ENCODE measurements around the gene MAP4K4.
A peak's percentile ranks its signal among the peaks of the same experiment; 100 is the strongest.

The MAP4K4 gene

DNA sequence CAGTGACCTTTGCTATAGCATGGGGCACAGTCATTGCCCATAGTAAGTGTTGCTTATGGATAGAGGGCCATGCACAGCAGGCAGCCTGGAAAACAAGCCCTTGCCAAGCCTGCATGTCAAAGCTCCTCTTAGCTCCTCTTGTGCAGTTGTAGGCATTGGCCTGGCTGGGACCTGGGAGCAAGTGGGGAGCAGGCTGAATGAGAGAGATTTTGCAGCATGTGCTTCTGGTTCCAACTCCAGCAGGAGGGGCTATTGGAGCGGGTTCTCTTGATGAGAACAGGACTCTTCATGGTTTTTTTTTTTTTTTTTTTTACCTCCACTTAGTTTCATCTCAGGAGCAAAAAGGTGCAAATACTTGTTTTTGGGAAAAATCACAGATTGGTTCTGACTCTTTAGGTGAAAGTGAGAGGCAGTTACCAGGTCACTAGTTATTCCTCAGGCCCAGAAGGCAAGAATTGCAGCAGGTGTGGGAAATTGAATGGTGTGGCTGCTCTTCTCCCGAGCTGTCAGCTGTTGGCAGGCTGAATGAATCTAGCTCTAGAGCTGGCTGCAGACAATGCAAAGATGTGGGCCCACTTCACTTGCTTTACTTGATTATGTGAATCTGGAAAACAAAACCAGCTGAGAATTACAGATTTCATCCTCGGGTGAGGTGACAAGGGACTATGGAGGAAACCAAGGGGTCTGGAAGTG is 95.9 kb downstream of the MAP4K4 start:
- no peak for DNase-seq

DNA sequence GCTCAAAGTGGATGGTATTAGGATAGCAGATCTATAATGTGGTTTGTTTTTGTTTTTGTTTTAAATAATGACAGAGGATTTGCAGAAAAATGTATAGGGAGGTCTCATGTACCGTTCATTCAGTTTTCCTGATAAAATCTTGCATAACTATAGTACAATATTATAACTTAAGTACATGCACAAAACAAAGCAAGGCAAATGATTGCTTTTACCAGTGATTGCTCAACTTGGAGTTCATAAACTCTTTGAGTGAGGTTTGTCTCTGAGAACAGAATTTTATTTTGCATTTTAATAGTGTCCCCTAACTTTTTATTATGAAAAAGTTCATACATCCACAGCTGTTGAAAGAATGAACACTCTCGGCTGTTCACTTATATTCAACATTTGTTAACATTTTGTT is 96.6 kb downstream of the MAP4K4 start:
- DNase-seq = no peak

DNA sequence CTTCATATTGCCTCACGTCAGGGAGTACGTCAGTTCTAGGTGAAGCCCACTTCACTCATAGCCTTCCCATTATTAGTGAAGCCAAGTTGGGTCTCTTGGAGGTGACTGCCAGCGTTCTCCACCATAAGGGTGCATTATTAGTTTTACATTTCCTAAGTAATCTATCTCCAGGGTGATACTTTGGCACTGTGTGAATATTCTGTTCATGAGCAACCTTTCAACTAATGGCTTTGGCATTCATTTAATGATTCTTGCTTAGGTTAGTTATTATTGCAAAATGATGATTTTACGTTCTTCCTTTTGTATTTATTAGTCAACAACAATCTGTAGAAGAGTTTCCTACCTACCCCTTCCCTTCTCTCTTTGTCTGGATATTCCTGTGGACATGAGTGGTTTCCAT is 97.5 kb downstream of the MAP4K4 start:
- DNase-seq = no peak

DNA sequence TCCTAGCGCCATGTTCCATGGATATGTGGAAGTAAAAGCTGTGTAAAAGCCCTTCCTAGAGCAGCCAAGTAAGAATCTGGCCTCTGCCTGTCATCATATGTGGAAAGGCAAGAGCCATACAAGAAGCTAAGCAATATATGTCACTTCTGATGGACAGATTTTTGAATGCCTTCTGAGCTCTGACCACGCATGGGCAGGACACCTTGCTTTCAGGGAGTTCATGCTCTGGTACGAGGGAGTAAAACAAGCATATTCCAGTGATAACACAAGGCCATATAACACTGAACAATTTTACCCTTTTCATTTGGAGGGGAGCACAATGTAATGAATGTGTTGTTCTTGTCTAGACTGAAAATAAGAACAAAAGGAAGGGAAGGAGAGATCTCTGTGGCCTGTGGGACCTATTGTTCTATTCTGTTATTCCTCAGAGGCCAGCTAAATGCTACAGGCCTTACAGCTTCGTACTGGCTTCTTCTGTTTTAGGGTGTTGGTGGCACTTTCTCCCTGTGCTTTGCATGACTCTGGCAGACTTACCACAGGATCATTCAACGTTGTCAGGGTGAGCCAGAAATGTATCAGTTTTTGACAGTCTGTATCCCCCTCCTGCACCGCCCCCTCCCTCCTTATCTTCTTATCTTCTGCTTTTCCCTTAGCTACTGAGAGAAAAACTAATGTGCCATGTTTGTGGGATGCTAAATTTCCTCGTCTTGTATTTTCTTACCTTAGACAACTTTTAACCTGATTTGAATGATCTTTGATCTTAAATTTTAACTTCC is 99.5 kb downstream of the MAP4K4 start:
- DNase-seq = peak; percentile 72

DNA sequence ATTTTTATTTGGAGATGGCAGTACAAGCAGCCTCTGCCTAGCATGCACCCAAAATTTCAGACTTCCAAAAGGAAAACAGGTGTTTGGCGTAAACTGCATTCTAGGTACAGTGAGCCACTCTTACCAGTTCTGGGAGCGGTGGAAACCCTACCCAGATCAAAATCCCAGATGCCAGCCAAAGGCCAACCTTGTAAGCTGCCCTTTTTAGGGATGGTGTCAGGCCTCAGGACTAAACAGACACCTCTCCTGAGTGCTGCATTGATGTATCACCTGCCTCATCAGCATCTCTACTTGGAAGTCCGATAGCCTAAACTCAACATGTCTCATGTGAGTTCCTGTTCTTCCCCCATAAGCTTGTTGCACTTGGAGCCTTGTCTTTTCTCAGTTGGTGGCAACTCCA is 104.0 kb downstream of the MAP4K4 start:
- no peak for DNase-seq

DNA sequence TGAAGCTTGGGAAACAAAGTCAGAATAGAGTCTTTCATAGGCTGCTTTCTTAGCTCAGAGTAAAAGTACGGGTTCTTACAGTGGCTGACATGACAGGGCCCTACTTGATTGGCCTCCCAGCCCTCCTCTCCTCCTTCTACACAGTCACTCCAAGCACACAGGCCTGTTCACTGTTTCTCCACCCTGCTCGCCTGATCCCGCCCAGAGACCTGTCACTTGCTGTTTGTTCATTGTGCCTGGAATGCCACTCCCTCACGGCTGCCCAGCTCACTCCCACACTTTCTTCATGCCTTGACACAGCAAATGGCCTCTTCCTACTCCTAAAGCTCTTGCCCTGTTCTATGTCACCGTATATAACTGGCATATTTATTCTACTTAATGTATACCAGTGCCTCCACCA is 104.8 kb downstream of the MAP4K4 start:
- DNase-seq = no peak

DNA sequence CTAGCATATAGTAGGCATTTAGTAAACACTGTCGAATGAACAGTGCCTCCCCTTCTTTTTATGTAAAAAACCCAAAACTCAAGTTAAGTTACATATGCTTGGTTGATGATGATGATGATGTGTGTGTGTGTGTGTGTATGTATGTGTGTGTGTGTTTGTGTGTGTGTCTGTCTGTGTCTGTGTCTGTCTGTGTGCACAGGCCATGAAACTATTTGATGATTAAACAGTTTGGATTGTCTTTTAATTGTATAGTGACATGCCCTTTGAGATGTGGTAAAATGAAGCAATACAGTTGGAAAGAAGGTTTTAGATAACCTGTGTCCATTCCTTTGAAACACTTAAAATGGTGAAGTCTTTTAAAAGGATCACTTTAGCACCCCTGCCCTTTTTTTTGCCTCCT is 105.6 kb downstream of the MAP4K4 start:
- no peak for DNase-seq

DNA sequence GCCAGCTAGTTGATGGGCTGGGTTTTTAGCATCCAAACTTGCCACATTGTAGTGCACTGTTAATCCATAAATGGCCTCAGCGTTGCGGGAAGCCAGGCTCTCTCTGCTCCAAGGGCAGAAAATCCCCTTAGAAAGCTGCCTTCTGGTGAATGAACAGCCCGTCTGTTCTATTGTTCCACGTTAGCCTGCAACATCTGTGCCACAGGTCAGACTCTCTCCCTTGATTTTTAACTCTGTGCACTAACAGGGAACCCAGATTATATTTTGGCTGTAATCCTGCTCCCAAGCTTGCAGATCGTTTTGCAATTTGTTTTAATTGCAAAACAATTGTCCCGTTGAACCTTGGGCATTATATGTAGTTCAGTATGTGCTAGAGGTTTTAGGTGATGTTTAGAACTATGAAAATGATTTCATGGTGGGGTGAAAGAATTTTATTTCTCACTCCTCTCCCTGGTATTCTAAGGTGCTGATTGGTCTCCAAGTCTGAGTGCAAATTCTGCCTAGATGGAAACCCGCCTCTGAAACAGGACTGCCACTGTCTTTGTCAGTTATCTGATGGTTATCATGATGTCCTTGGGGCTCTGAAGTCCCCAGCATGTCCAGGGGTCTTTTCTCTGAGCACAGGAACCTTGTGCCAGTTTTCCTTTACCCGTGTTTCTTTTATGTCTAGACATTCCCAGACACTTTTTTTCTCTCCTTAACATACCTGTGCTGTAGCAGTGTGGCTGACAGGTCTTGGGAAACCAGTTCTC is 106.6 kb downstream of the MAP4K4 start:
- no peak for DNase-seq

DNA sequence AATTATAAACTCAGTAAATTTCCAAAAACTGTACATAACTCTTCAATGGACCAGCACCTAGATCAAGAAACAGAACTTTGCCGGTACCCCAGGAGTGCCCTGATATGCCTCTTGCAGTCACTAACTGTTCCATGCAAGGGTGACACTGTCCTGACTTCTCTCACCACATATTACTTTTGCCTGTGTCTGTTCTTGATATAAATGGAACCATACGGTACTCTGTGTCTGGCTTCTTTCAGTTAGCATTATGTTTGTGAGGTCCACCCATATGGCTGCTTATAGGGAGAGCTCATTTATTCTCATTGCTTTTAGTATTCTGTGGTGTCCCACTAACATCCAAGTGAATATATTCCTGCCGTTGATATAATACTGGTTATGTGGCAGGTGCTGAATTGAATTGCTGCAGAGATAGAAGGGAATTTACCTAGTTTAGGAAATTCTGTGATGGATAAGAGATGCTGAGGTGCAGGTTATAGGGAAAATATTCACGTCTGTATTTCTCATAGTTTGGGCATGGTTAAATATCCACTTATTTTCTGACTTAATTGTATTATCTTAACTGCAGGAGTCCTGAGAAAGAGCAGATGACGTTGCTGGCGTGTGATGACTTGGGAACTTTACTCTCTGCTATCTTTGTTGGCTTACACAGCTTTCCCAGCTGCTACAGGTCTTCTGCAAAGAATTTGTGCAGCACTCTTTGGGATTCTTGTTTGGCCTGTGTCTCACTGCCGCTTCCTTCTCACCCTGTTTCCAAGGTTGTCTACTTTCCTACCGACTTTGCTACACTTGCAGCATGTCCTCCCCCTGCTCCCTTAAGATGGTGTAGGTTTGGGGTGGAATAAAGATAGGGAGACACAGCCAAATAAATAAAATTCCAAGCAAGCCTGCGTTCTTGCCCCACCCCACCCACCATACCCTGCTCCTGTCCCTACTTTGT is 107.9 kb downstream of the MAP4K4 start:
- DNase-seq = no peak

DNA sequence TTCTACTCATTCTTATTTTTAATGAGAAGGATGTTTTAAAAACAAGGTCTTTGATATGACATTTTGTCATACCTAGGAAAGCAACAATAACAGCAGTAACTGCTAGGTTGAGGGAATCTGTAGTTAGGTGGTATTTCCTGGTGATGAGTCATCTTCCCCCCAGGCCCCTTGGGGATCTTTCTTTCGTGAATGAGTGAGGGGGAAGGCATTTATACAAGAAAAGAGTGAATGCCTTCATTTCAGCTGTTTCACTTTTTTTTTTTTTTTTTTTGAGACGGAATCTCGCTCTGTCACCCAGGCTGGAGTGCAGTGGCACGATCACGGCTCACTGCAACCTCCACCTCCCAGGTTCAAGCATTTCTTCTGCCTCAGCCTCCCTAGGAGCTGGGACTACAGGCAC is 108.6 kb downstream of the MAP4K4 start:
- DNase-seq = no peak

DNA sequence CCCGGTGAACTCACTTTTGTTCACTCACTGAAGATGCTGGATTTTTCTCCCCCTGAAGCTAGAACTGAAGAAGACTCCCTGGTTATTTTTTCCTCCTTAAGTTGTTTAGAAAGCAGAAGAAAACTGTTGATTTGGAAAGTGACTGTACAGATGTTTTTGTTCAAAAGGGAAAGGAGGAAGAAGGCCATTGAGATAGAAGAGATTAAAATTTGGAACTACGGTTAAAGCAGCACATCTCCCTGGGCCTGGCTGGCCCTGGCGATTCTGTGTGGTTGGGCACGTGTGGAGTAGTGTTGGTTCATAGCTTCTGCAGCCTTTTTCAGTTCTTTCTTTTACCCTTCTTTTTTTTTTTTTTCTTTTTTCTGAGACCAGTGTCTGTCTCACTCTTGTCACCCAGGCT is 109.2 kb downstream of the MAP4K4 start:
- DNase-seq = peak; percentile 79

DNA sequence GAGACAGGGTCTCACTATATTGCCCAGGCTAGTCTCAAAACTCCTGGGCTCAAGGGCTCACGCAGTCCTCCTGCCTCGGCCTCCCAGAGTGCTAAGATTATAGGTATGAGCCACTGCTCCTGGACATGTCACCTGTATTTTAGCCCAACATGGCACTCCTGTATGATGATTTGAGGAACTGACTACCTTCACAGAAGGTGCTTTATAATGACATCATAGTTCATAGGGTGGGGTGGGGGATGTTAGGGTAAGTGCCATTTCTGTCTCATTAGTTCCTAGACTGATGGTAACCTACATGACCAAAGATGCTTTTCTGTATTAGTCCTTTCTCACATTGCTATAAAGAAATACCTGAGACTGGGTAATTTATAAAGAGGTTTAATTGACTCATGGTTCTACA is 109.7 kb downstream of the MAP4K4 start:
- DNase-seq = no peak

DNA sequence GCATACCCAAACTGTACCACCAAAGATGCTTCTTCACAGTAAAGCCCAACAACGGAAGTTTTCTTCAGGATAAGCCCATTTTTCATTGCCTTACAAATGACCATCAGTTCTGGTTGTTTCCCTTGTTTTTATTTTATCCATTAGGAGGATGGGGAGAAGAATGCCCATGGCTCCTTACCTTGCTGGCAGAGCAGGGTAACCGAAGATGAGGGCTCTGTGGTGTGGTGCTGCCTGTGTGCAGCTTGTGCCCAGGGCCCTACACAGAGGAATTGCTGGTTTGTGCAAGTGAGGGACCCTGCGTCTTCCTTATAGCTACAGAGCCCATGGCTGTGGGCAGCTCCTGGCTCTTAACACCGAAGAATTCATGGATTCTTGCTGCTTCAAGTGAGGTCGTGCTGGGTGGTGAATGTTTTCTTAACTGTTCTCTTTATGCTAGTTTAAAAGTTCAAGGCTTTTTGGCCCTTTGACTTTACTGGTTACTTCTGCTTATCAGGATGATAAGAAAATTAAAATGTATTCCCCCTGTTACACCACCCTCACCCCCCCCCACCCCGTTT is 110.6 kb downstream of the MAP4K4 start:
- no peak for DNase-seq

DNA sequence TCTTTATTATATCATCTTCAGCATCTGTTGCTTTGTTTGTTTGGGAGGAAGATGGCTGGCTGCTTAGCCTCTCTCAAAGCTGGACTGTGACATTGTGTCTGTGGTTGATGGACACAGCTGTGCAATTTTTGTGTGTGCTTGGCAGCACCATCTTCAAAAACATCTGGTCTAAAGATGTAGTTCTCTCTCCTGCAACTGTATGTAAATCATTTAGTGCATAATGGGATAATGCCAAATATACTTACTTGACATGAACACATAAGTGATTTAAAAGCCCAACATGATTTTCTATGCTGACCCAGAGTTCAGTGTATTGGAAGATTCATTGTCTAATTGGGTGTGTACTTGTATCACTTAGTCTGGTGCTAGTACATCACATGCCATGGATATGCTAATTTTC is 112.2 kb downstream of the MAP4K4 start:
- DNase-seq = no peak

DNA sequence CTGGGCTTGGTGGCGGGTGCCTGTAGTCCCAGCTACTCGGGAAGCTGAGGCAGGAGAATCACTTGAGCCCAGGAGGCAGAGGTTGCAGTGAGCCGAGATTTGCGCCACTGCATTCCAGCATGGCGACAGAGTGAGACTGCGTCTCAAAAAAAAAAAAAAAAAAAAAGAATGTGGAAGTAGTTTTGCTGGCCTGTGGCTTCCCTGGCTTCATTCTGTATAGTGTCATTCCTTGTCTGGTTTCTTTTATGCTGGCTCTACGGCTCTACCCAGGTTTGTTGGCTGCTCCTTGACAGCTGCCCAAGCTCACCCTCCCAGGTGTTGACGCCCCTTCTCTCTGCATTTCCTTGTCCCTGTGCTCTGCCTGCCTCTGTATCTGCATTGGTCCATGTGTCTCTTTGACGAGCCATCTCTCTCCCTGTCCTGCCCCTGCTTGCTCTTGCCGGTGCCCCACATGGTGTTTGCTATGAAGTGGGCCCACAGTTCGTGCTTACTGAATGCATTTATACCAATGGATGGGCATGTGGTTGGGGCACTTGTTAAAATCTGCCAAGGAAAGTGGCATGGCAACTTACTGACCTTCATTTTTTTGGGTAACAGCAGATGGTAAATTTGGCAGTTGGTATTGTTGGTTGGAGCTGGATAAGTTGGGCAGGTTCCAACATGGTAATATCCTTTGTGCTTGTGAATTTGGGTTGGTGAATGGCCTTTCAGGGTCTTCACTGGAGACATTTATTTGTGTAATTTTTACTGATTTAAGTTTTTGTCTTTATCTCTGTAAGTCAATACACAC is 113.9 kb downstream of the MAP4K4 start:
- no peak for DNase-seq

DNA sequence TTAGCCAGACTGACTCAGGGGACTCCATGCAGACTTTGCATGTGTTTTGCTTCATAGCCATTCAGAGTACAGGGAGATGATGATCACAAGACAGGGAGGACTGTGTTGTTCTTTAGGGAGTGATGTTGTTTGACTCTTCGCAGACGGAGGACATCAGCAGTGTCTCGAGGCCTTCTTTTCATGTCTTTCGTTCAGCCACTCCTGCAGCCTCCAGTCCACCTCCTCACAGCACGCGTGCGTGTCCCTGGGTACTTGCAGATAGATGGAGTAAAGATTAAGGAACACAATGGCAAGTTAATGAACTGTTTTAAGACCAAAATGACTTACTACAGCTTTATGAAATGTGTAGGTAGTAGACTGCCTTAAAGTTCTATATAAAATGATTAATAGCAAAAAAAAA is 114.7 kb downstream of the MAP4K4 start:
- DNase-seq = no peak

DNA sequence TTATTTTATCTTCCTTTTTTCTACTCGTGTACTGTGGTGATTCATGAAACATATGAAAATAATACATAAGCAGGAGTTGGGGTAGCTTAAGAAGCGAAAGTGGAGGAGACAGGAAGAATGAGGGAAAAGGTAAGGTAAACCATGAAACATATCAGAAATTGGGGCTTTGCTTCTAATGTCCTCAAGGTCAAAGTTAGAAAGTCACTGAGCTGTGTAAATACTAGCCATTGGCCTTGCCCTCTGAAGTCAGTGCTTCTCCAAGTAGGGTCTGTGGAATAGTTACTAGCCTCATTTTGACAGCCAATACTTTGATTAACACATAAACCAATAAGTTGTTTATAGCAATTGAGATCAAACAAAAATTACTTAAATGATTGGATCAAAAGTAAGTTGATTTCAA is 117.2 kb downstream of the MAP4K4 start:
- DNase-seq = no peak

DNA sequence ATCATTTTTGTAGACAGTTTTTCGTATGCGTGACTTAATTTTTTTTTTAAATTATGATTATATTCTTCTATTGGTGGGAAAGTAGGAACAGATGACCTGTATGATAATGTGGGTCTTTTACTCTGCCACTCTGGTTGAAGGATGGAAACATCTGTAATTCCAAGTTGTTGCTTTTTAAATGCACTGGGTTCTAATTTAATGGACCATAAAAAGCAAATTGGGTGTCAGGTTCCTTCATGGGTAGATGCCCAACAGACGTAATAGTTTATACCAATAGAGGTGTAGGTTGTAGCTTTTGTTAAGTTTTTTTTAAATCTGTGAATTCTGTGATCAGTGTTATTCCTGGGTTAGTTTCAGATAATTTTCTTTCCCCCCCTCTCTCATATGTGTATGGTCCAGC is 117.6 kb downstream of the MAP4K4 start:
- no peak for DNase-seq

DNA sequence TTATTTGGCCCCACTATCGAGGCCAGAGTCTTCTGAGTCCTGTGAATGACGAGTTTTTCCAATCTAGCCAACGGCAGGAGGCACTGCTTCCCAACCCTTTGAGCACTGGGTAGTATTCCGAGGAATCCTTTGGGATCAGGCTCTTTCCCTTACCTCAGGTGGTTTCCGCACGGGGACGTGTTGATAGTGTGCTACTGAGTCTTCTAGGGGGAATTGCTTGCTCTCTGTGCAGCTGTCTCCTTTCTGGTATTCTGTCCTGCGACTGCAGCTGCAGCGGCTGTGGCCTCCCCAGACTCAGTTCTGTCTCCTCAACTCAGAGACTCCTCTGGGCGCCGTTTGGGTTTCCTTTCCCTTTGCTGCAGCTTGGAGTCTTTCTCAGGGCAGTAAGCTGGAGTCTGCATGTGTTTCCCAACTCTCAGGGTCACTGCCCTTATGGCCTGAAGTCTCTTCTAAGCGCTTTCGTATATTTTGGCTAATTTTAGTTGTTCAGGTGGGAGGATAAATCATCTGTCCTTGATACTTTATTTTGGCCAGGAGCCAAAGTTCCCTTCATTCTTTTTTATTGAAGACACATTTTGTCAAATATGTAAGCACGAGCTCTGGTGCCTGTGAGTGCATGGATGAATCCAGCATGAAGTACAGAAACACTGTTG is 118.4 kb downstream of the MAP4K4 start:
- no peak for DNase-seq

DNA sequence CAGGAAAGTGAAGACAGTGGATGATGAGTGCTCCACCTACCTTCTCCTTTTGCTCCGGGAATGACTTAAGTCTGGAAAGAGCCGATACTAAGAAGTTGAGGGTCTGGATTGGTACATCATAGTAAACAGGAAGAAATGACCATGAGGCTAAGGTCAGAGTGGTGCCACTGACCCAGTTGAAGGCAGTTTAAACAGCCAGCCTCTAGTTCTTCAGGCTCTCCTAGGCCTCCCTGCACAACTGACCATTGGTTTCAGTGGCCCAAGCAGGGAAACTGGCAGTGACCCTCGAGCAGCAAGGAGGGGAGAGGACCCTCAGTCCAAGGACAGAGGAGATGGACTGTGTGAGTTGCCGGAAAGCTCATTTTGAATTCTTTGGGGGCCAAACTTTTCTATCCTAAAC is 119.1 kb downstream of the MAP4K4 start:
- no peak for DNase-seq

DNA sequence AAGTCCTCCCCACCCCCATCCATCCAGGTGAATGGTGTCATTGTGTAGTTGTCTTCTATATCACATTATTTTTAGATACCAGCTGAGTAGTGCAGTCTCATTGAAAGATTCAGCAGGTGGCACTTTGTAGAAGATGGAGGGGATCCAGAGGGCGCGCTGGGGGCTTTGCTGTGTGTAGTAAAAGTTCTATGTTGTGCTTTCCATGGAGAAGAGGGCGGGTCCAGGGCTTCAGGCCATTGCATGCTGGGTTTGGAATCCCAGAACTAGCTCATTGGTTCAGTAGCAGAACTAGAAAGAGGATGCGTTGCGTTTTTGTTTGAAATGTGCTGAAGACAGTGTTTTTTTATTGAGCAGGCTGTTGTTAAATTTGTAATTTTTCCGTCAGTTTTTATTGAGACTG is 120.0 kb downstream of the MAP4K4 start:
- DNase-seq = no peak
